Neural cell (in vitro differentiated cells): Measurements from ENCODE around the gene DNMT3B. TPM values are rescaled to one million over a fixed set of nuclear protein-coding genes. Genes with fewer than 3 reads are reported as not detected.

ENCODE experiments used
- H2AFZ ChIP-seq: fragments of 200-600, 300-800 bp; sonication (generic), shearing (Covaris generic); 2 replicates; pipeline ENCODE4 v1.6.0; 2014; ENCODE audit warnings: low read depth, mild to moderate bottlenecking, antibody characterized with exemption, low read length, moderate library complexity
- H3F3A ChIP-seq: fragments of 200-600 bp; shearing (Covaris generic); 2 replicates; pipeline ENCODE4 v1.6.1; 2016; ENCODE audit warnings: mild to moderate bottlenecking, moderate library complexity, mixed read lengths, antibody characterized with exemption, low read length; ENCODE audit not compliant: insufficient read depth, poor library complexity, severe bottlenecking
- H3K27ac ChIP-seq: fragments of 200-600, 300-800 bp; sonication (generic), shearing (Covaris generic); 2 replicates; pipeline ENCODE4 v1.5.1; 2014; ENCODE audit warnings: mild to moderate bottlenecking, low read length, moderate library complexity
- H3K27me3 ChIP-seq: fragments of 300-800, 200-600 bp; sonication (generic), shearing (Covaris generic); 2 replicates; pipeline ENCODE4 v1.6.0; 2014; ENCODE audit warnings: mild to moderate bottlenecking, low read depth, low read length, moderate library complexity; ENCODE audit not compliant: insufficient read depth
- H3K36me3 ChIP-seq: fragments of 300-800, 200-600 bp; sonication (generic), shearing (Covaris generic); 2 replicates; pipeline ENCODE4 v1.5.1; 2014; ENCODE audit warnings: mild to moderate bottlenecking, antibody characterized with exemption, low read length, moderate library complexity; ENCODE audit not compliant: insufficient read depth
- H3K4me2 ChIP-seq: fragments of 300-800, 200-600 bp; sonication (generic), shearing (Covaris generic); 2 replicates; pipeline ENCODE4 v1.6.0; 2014; ENCODE audit warnings: mild to moderate bottlenecking, low read length
- H3K4me3 ChIP-seq: fragments of 300-800, 200-600 bp; sonication (generic), shearing (Covaris generic); 2 replicates; pipeline ENCODE4 v1.5.1; 2014; ENCODE audit warnings: mild to moderate bottlenecking, low read length, moderate library complexity
- H3K79me2 ChIP-seq: fragments of 200-600 bp; shearing (Covaris generic); replicated peaks from 2 replicates; pipeline ENCODE4 v1.6.0; 2014; ENCODE audit warnings: mild to moderate bottlenecking, low read length, moderate library complexity; ENCODE audit not compliant: insufficient read depth
- H3K9ac ChIP-seq: fragments of 300-800, 200-600 bp; sonication (generic), shearing (Covaris generic); 2 replicates; pipeline ENCODE4 v1.6.1; 2016; ENCODE audit warnings: mild to moderate bottlenecking, low read length, mixed read lengths
- H3K9me2 ChIP-seq: fragments of 200-600 bp; shearing (Covaris generic); 2 replicates; pipeline ENCODE4 v1.6.1; 2016; ENCODE audit warnings: mild to moderate bottlenecking, low read length, mixed read lengths; ENCODE audit not compliant: insufficient read depth
- H3K9me3 ChIP-seq: fragments of 200-600, 300-800 bp; sonication (generic), shearing (Covaris generic); 2 replicates; pipeline ENCODE4 v1.6.1; 2016; ENCODE audit warnings: mild to moderate bottlenecking, mixed run types, low read length, moderate library complexity, mixed read lengths
- H4K20me1 ChIP-seq: fragments of 200-600 bp; shearing (Covaris generic); 2 replicates; pipeline ENCODE4 v1.6.1; 2016; ENCODE audit warnings: mild to moderate bottlenecking, mixed run types; ENCODE audit not compliant: insufficient read depth
- EP300 ChIP-seq: fragments of 450-650 bp; conservative IDR thresholded peaks from 2 replicates; pipeline ENCODE4 v1.6.1; 2014; ENCODE audit warnings: antibody characterized with exemption, mild to moderate bottlenecking, moderate library complexity; ENCODE audit not compliant: poor library complexity, severe bottlenecking
- EZH2 ChIP-seq: fragments of 200-600, 300-800 bp; shearing (Covaris generic), sonication (generic); IDR thresholded peaks from 2 replicates; pipeline ENCODE4 v1.6.1; 2014; ENCODE audit warnings: antibody characterized with exemption, low read length, borderline replicate concordance, mild to moderate bottlenecking; ENCODE audit not compliant: insufficient read depth, poor library complexity, severe bottlenecking
- MXI1 ChIP-seq: fragments of 450-650 bp; conservative IDR thresholded peaks from 2 replicates; pipeline ENCODE4 v1.6.1; 2014; ENCODE audit warnings: antibody characterized with exemption, mild to moderate bottlenecking; ENCODE audit not compliant: poor library complexity, severe bottlenecking
- POLR2AphosphoS5 ChIP-seq: IDR thresholded peaks from 2 replicates; pipeline ENCODE4 v1.6.1; 2012
- RAD21 ChIP-seq: fragments of 450-650 bp; conservative IDR thresholded peaks from 2 replicates; pipeline ENCODE4 v1.6.1; 2014; ENCODE audit warnings: antibody characterized with exemption, mild to moderate bottlenecking, moderate library complexity
- SMC3 ChIP-seq: fragments of 450-650 bp; conservative IDR thresholded peaks from 2 replicates; pipeline ENCODE4 v1.6.1; 2014; ENCODE audit warnings: antibody characterized with exemption, mild to moderate bottlenecking, moderate library complexity; ENCODE audit not compliant: poor library complexity
- TAF1 ChIP-seq: IDR thresholded peaks from 2 replicates; pipeline ENCODE4 v1.6.1; 2012; ENCODE audit warnings: low read depth
- polyA plus RNA-seq: library from polyadenylated mRNA; depleted of rRNA; stranded (reverse); fragments of >200 nt; gene quantifications from 2 replicates; pipeline ENCODE4 v1.2.3, GENCODE V29; 2014
- TF ChIP-seq, protein P1 (sequence below): IDR thresholded peaks from 2 replicates; pipeline ENCODE4 v1.6.1; 2012; ENCODE audit warnings: borderline replicate concordance
- TF ChIP-seq, protein P2 (sequence below): fragments of 450-650 bp; IDR thresholded peaks from 2 replicates; pipeline ENCODE4 v1.5.1; 2014; ENCODE audit warnings: antibody characterized with exemption, mild to moderate bottlenecking, moderate library complexity; ENCODE audit not compliant: poor library complexity, severe bottlenecking

The DNMT3B gene
- polyA plus RNA-seq, 1 donor from 2014 or later, result 8.7 TPM

DNA sequence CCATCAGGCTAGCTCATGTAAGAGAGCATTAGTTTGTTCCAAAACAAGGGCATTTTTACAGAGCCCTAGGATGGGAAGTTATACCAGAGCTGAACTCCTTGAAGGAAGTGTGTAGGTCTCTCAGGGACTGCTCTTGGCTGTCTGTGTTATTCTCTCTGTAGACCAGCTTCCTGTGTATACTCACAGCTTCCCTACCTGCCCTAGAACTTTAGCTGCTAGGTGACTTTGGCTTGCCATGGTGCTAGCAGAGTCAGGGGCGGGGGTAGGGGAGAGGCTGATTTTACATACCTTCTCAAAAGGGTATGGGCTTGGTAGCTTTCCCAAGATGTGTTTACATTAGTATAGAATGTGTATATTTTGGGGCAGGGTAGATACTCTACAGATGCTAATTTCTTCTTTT is 75.0 kb downstream of the DNMT3B start:
- H3K4me3 ChIP-seq, result no peak overlapping the region
- peaks cover 5% of the 10 kb centered on the region for H3K36me3 ChIP-seq
- peaks cover 11% of the 10 kb centered on the region for H4K20me1 ChIP-seq
- no peak for TF ChIP-seq TAF1
- TF ChIP-seq POLR2AphosphoS5, result no peak
- H3K27ac ChIP-seq, result no peak overlapping the region
- H3F3A ChIP-seq, result no peaks in the 10 kb centered on the region
- no peaks in the 10 kb centered on the region for H3K27me3 ChIP-seq
- no peaks in the 10 kb centered on the region for H3K9me3 ChIP-seq
- no peak overlapping the region for H3K9ac ChIP-seq
- H2AFZ ChIP-seq, result no peak overlapping the region
- H3K4me2 ChIP-seq, result no peak overlapping the region
- H3K9me2 ChIP-seq, result no peaks in the 10 kb centered on the region
- peaks cover 22% of the 10 kb centered on the region for H3K79me2 ChIP-seq

DNA sequence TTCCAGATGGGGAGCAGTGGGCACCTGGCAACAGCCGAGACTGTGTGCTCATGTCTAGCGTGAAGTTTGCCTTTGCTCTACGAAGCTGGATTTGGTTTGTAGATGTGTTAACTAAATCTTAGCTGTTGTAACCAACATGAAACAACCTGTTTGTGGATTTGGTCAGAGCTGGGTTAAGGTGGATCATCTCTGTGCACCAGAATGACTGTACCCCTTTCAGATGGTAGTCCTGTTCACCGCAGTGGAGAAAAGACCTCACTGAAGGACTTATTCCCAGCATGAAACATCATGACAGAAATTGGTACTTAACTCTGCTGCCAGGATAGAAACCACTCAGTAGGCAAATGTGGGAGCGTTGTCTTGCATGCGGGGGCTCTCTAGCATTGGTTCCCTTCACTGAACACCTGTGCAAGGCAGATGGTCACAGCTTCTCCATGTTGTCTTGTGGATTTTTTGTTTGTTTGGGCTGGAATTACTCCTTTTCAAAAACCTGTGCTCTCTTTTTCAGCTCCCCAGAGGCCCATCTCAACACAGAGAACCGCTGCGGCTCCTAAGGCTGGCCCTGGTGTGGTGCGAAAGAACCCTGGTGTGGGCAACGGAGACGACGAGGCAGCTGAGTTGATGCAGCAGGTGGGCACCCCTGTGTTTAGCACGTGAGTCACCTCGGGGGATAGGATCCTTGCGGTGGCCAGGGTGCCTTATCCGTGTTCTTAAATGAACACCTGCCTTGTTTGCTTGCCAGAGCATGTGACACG is 77.2 kb downstream of the DNMT3B start:
- Histone ChIP-seq H2AFZ (no peak overlapping the region), H3K27me3 (no peaks in the 10 kb centered on the region), H3K36me3 (peaks cover 5% of the 10 kb centered on the region), H3K9me3 (no peaks in the 10 kb centered on the region), H3K4me3 (no peak overlapping the region), H3K9ac (no peak overlapping the region), H3K27ac (no peak overlapping the region), H4K20me1 (peaks cover 7% of the 10 kb centered on the region), H3K4me2 (no peak overlapping the region), H3K9me2 (no peaks in the 10 kb centered on the region), H3F3A (no peaks in the 10 kb centered on the region), H3K79me2 (peaks cover 18% of the 10 kb centered on the region)
- TF ChIP-seq, protein P1, sequence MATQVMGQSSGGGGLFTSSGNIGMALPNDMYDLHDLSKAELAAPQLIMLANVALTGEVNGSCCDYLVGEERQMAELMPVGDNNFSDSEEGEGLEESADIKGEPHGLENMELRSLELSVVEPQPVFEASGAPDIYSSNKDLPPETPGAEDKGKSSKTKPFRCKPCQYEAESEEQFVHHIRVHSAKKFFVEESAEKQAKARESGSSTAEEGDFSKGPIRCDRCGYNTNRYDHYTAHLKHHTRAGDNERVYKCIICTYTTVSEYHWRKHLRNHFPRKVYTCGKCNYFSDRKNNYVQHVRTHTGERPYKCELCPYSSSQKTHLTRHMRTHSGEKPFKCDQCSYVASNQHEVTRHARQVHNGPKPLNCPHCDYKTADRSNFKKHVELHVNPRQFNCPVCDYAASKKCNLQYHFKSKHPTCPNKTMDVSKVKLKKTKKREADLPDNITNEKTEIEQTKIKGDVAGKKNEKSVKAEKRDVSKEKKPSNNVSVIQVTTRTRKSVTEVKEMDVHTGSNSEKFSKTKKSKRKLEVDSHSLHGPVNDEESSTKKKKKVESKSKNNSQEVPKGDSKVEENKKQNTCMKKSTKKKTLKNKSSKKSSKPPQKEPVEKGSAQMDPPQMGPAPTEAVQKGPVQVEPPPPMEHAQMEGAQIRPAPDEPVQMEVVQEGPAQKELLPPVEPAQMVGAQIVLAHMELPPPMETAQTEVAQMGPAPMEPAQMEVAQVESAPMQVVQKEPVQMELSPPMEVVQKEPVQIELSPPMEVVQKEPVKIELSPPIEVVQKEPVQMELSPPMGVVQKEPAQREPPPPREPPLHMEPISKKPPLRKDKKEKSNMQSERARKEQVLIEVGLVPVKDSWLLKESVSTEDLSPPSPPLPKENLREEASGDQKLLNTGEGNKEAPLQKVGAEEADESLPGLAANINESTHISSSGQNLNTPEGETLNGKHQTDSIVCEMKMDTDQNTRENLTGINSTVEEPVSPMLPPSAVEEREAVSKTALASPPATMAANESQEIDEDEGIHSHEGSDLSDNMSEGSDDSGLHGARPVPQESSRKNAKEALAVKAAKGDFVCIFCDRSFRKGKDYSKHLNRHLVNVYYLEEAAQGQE, result no peak

DNA sequence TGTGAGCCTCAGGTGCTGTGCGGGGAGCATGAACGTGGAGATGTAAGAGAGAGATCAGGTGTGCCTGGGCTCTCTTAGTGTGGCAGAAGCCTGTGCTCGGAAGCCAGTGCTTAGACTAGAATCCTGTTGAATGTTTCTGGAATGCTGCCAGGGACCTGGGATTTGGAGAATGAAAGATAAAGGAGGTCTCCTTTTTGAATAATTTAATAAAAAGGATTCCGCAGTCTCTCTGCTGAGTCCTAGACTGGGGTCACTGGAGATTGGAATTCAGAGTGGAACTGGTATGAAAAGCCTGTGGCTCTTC is 77.7 kb downstream of the DNMT3B start:
- H3K27me3 ChIP-seq, result no peaks in the 10 kb centered on the region
- no peaks in the 10 kb centered on the region for H3K9me2 ChIP-seq
- H3K4me2 ChIP-seq, result no peak overlapping the region
- no peaks in the 10 kb centered on the region for H3K9me3 ChIP-seq
- H3F3A ChIP-seq, result no peaks in the 10 kb centered on the region
- no peak overlapping the region for H2AFZ ChIP-seq
- peaks cover 12% of the 10 kb centered on the region for H3K79me2 ChIP-seq
- TF ChIP-seq RAD21 (no peak), POLR2AphosphoS5 (no peak), MXI1 (no peak), EZH2 (no peak), TAF1 (no peak), EP300 (no peak), SMC3 (no peak)
- TF ChIP-seq, protein P2, sequence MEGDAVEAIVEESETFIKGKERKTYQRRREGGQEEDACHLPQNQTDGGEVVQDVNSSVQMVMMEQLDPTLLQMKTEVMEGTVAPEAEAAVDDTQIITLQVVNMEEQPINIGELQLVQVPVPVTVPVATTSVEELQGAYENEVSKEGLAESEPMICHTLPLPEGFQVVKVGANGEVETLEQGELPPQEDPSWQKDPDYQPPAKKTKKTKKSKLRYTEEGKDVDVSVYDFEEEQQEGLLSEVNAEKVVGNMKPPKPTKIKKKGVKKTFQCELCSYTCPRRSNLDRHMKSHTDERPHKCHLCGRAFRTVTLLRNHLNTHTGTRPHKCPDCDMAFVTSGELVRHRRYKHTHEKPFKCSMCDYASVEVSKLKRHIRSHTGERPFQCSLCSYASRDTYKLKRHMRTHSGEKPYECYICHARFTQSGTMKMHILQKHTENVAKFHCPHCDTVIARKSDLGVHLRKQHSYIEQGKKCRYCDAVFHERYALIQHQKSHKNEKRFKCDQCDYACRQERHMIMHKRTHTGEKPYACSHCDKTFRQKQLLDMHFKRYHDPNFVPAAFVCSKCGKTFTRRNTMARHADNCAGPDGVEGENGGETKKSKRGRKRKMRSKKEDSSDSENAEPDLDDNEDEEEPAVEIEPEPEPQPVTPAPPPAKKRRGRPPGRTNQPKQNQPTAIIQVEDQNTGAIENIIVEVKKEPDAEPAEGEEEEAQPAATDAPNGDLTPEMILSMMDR, result no peak
- TF ChIP-seq, protein P1, result no peak
- no peak overlapping the region for H3K27ac ChIP-seq
- H3K36me3 ChIP-seq, result peaks cover 3% of the 10 kb centered on the region
- H4K20me1 ChIP-seq, result peaks cover 7% of the 10 kb centered on the region
- no peak overlapping the region for H3K4me3 ChIP-seq
- H3K9ac ChIP-seq, result no peak overlapping the region
